M059J (cell line): ENCODE data around the gene GNAO1. TPM values are rescaled to one million over a fixed set of nuclear protein-coding genes. Genes with fewer than 3 reads are reported as not detected.

Experiments
- DNase-seq: peaks from one replicate; pipeline ENCODE4 v3.0.0-alpha.2; 2012; ENCODE audit warnings: low read depth
- total RNA-seq: library from RNA; depleted of rRNA; stranded (reverse); fragments of >200 nt; shearing (Covaris generic); gene quantifications from 2 replicates; pipeline ENCODE4 v1.2.3, GENCODE V29; 2014

The GNAO1 gene
- total RNA-seq, 1 experiment from 2014 or later = 10.9 TPM

GRCh38 chr16:56332464-56333079, 141.3 kb downstream of the GNAO1 start:
- peak; percentile 49 for DNase-seq

GRCh38 chr16:56334761-56335160, 143.5 kb downstream of the GNAO1 start:
- no peak for DNase-seq

GRCh38 chr16:56336071-56336688, 144.9 kb downstream of the GNAO1 start:
- DNase-seq = no peak

GRCh38 chr16:56336711-56337110, 145.4 kb downstream of the GNAO1 start:
- no peak for DNase-seq

GRCh38 chr16:56337131-56337857, 146.0 kb downstream of the GNAO1 start:
- no peak for DNase-seq

- DNase-seq = no peak
Observed at GRCh38 chr16:56337858-56338325, 146.6 kb downstream of the GNAO1 start.

GRCh38 chr16:56338566-56339318, 147.5 kb downstream of the GNAO1 start:
- DNase-seq = no peak

- no peak for DNase-seq
Observed at GRCh38 chr16:56339431-56340195, 148.3 kb downstream of the GNAO1 start.

- no peak for DNase-seq
Observed at GRCh38 chr16:56340416-56340815, 149.1 kb downstream of the GNAO1 start.

GRCh38 chr16:56340864-56341365, 149.6 kb downstream of the GNAO1 start:
- DNase-seq = no peak

GRCh38 chr16:56341656-56342399, 150.5 kb downstream of the GNAO1 start:
- DNase-seq = no peak

- no peak for DNase-seq
Observed at GRCh38 chr16:56343661-56344517, 152.6 kb downstream of the GNAO1 start.

- no peak for DNase-seq
Observed at GRCh38 chr16:56344518-56345405, 153.5 kb downstream of the GNAO1 start.

GRCh38 chr16:56345406-56346050, 154.2 kb downstream of the GNAO1 start:
- DNase-seq = no peak

- DNase-seq = no peak
Observed at GRCh38 chr16:56346131-56346890, 155.0 kb downstream of the GNAO1 start.

GRCh38 chr16:56347166-56347565, 155.9 kb downstream of the GNAO1 start:
- no peak for DNase-seq

- no peak for DNase-seq
Observed at GRCh38 chr16:56347670-56348069, 156.4 kb downstream of the GNAO1 start.
